Nephron (organoid): ENCODE results near the gene GPN3.
A peak's percentile ranks its signal among the peaks of the same experiment; 100 is the strongest.

ENCODE experiments used
- H3K27ac Mint-ChIP-seq, 3 experiments: 2 replicates each; pipeline ENCODE4 v1.8.0; 2020; ENCODE audit warnings: mixed read lengths in 3 of 3, mild to moderate bottlenecking in 2 of 3, moderate library complexity in 1 of 3
- H3K27me3 Mint-ChIP-seq: 2 replicates; pipeline ENCODE4 v1.8.0; 2021; ENCODE audit warnings: low read depth, mild to moderate bottlenecking, moderate library complexity, mixed read lengths
- H3K36me3 Mint-ChIP-seq: 2 replicates; pipeline ENCODE4 v1.8.0; 2020; ENCODE audit warnings: low read depth, mixed read lengths
- H3K4me1 Mint-ChIP-seq: 2 replicates; pipeline ENCODE4 v1.8.0; 2020; ENCODE audit warnings: mixed read lengths
- H3K4me3 Mint-ChIP-seq, 3 experiments: 2 replicates each; pipeline ENCODE4 v1.8.0; 2020; ENCODE audit warnings: mild to moderate bottlenecking in 3 of 3, mixed read lengths in 3 of 3, moderate library complexity in 2 of 3
- H3K9me3 Mint-ChIP-seq: 2 replicates; pipeline ENCODE4 v1.8.0; 2020; ENCODE audit warnings: mixed read lengths
- TF ChIP-seq, protein P1 (sequence below), 3 experiments: fragments of 200-600 bp; sonication (generic); IDR thresholded peaks; one replicate each; pipeline ENCODE4 v1.5.0; 2021; ENCODE audit warnings: antibody characterized with exemption in 3 of 3; ENCODE audit not compliant: unreplicated experiment in 3 of 3

Gene GPN3

GRCh38 chr12:110453569-110454296 lies 14.3 kb downstream of the GPN3 start:
- Mint-ChIP-seq H3K27me3 (no peaks in the 10 kb centered on the region), H3K27ac (no peak overlapping the region)

DNA sequence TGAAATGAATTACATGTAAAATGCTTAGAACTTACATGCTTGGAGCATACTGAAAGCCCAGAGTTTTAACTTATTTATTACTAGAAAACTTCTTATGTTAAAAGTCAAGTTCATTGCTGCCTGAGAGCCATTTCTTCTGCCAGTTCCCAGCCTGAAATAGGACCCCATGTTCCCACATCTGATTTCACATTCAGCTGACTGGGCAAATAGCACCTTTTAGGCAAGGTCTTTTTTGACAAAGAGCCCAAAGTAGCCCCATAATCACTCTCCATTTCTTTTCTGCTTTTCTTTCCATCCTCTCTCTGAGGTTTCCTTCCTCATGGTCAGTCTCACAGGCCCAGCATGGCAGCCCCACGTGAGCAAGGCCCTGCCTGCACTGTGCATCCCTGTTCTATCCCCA lies 16.8 kb downstream of the GPN3 start:
- peak overlapping the region; percentile 98 to 100 (median 99) for H3K4me3 Mint-ChIP-seq
- TF ChIP-seq, protein P1, sequence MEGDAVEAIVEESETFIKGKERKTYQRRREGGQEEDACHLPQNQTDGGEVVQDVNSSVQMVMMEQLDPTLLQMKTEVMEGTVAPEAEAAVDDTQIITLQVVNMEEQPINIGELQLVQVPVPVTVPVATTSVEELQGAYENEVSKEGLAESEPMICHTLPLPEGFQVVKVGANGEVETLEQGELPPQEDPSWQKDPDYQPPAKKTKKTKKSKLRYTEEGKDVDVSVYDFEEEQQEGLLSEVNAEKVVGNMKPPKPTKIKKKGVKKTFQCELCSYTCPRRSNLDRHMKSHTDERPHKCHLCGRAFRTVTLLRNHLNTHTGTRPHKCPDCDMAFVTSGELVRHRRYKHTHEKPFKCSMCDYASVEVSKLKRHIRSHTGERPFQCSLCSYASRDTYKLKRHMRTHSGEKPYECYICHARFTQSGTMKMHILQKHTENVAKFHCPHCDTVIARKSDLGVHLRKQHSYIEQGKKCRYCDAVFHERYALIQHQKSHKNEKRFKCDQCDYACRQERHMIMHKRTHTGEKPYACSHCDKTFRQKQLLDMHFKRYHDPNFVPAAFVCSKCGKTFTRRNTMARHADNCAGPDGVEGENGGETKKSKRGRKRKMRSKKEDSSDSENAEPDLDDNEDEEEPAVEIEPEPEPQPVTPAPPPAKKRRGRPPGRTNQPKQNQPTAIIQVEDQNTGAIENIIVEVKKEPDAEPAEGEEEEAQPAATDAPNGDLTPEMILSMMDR (IDR thresholded peaks at IDR 0.05; ENCODE audit: unreplicated experiment in 3 of 3) = no peak
- H3K36me3 Mint-ChIP-seq = peaks cover 32% of the 10 kb centered on the region
- H3K9me3 Mint-ChIP-seq = no peaks in the 10 kb centered on the region
- peaks cover 19% of the 10 kb centered on the region for H3K4me1 Mint-ChIP-seq
- H3K27me3 Mint-ChIP-seq = no peaks in the 10 kb centered on the region
- peak overlapping the region; percentile 33 to 97 (median 57) for H3K27ac Mint-ChIP-seq

More at GRCh38 chr12:110453569-110454296, 14.3 kb downstream of the GPN3 start:
- no peak overlapping the region for H3K4me3 Mint-ChIP-seq
- H3K9me3 Mint-ChIP-seq = no peaks in the 10 kb centered on the region
- H3K36me3 Mint-ChIP-seq = peaks cover 23% of the 10 kb centered on the region
- TF ChIP-seq, protein P1 (IDR thresholded peaks at IDR 0.05; ENCODE audit: unreplicated experiment in 3 of 3) = no peak
- H3K4me1 Mint-ChIP-seq = peaks cover 12% of the 10 kb centered on the region

- TF ChIP-seq, protein P1 (IDR thresholded peaks at IDR 0.05; ENCODE audit: unreplicated experiment in 3 of 3) = peak; percentile 78 to 87 (median 83)
- no peaks in the 10 kb centered on the region for H3K27me3 Mint-ChIP-seq
- H3K27ac Mint-ChIP-seq = peak within 1 kb of the TSS; percentile 97 to 99 (median 98)
- no peaks in the 10 kb centered on the region for H3K9me3 Mint-ChIP-seq
- H3K36me3 Mint-ChIP-seq = peaks cover 33% of the 10 kb centered on the region
- peaks cover 19% of the 10 kb centered on the region for H3K4me1 Mint-ChIP-seq
- H3K4me3 Mint-ChIP-seq = peak within 1 kb of the TSS; percentile 98 to 100 (median 99)
Observed at GRCh38 chr12:110449799-110450497, 18.1 kb downstream of the GPN3 start, which contains the start of gene ARPC3. Gene ARPC3, minus strand, starts transcription at chr12:110450337. Its CDS starts 77 bp downstream, at chr12:110450260.

- Mint-ChIP-seq H3K27ac (no peak overlapping the region), H3K4me1 (peaks cover 12% of the 10 kb centered on the region), H3K4me3 (no peak overlapping the region), H3K27me3 (no peaks in the 10 kb centered on the region), H3K36me3 (peaks cover 37% of the 10 kb centered on the region), H3K9me3 (no peaks in the 10 kb centered on the region)
- TF ChIP-seq, protein P1 (IDR thresholded peaks at IDR 0.05; ENCODE audit: unreplicated experiment in 3 of 3) = no peak
Observed at GRCh38 chr12:110444455-110444854, 23.6 kb downstream of the GPN3 start.

- TF ChIP-seq, protein P1 (IDR thresholded peaks at IDR 0.05; ENCODE audit: unreplicated experiment in 3 of 3) = no peak
- Mint-ChIP-seq H3K4me3 (no peak overlapping the region), H3K36me3 (peaks cover 57% of the 10 kb centered on the region), H3K27me3 (no peaks in the 10 kb centered on the region), H3K9me3 (no peaks in the 10 kb centered on the region), H3K4me1 (no peaks in the 10 kb centered on the region), H3K27ac (no peak overlapping the region)
Observed at GRCh38 chr12:110436231-110436630, 31.8 kb downstream of the GPN3 start.
